ENCODE results near the gene PLXNB2.

DNA sequence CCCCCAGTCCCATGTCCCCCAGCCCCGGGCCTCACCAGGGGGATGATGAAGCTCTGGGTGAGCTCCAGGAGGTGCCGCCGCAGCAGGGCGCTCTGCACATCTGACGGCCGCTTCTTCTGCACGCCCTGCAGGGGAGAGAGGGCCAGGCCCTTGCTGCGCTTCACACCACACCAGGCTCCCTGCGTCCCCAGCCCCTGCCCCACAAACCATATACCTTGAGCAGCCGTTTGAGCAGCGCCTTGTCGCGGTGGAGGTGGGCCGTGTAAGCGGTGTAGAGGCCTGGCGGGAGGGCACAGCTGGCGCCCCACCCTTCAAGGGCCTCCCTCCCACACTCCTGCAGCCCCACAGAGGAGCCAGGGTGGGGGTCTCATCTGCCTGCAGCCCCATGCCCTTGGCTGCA, 6.2 kb upstream of the PLXNB2 start:
- TF ChIP-seq, protein P1, sequence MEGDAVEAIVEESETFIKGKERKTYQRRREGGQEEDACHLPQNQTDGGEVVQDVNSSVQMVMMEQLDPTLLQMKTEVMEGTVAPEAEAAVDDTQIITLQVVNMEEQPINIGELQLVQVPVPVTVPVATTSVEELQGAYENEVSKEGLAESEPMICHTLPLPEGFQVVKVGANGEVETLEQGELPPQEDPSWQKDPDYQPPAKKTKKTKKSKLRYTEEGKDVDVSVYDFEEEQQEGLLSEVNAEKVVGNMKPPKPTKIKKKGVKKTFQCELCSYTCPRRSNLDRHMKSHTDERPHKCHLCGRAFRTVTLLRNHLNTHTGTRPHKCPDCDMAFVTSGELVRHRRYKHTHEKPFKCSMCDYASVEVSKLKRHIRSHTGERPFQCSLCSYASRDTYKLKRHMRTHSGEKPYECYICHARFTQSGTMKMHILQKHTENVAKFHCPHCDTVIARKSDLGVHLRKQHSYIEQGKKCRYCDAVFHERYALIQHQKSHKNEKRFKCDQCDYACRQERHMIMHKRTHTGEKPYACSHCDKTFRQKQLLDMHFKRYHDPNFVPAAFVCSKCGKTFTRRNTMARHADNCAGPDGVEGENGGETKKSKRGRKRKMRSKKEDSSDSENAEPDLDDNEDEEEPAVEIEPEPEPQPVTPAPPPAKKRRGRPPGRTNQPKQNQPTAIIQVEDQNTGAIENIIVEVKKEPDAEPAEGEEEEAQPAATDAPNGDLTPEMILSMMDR (conservative IDR thresholded peaks at IDR 0.05): no peak
- no peak for TF ChIP-seq EZH2 (IDR thresholded peaks at IDR 0.05; ENCODE audit: low read depth)
